ENCODE data around the gene PRDM2. TPM values are rescaled to one million over a fixed set of nuclear protein-coding genes. Genes with fewer than 3 reads are reported as not detected.

PRDM2 gene
- polyA plus RNA-seq, 1 donor (not counting 4 experiments of a cell fraction or from before 2014, with no cell fraction given), result 13.8 TPM

DNA sequence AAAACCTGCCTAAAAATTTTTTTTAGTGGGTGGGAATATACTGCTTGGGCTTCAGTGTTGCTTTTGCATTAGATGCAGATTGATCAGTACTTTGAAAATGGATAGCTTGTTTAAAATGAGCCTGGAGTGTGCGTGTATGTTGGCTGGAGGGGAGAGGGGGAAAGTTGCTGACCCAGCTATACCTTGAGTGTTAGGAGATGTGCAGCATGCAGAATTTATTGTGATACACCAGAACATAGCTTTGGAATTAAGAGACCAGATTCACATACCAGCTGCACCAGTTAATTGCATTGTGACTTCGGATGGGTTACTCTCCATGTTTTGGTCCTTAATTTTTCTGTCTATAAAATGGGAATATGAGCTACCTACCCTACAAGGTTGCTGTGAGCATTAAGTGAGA, 60.4 kb downstream of the PRDM2 start:
- peak; percentile 49 for FAIRE-seq
- Histone ChIP-seq H3K9me1 (ENCODE audit: control insufficient read depth, extremely low read depth, insufficient read depth, low read length) (peaks cover 4% of the 10 kb centered on the region), H3K9ac (ENCODE audit: control insufficient read depth, extremely low read depth, insufficient read depth, low read length) (no peak overlapping the region), H3K36me3 (ENCODE audit: control insufficient read depth in 2 of 2, extremely low read depth in 1 of 2, insufficient read depth in 2 of 2, low read length in 2 of 2) (peaks cover 0 to 1% of the 10 kb centered on the region in 2 experiments), H3K27me3 (ENCODE audit: control insufficient read depth, extremely low read depth, insufficient read depth, low read length) (no peaks in the 10 kb centered on the region), H3K4me2 (ENCODE audit: control insufficient read depth, extremely low read depth, insufficient read depth, low read depth, low read length) (peak overlapping the region; percentile 42), H2AFZ (ENCODE audit: control insufficient read depth, low read length) (no peak overlapping the region), H3K4me1 (ENCODE audit: control insufficient read depth, extremely low read depth, insufficient read depth, low read length) (peaks cover 51% of the 10 kb centered on the region), H3K79me2 (ENCODE audit: control insufficient read depth, insufficient read depth, low read length) (peaks cover 95% of the 10 kb centered on the region), H3K27ac (ENCODE audit: control insufficient read depth, insufficient read depth, low read length) (peak overlapping the region; percentile 11), H3K4me3 (ENCODE audit: control insufficient read depth in 2 of 3, extremely low read depth in 1 of 3, insufficient read depth in 2 of 3, low read depth in 1 of 3, low read length in 3 of 3) (no peak overlapping the region), H4K20me1 (ENCODE audit: control insufficient read depth, extremely low read depth, insufficient read depth, low read length) (peaks cover 10% of the 10 kb centered on the region), H3K9me3 (ENCODE audit: control insufficient read depth, low read depth, low read length) (no peaks in the 10 kb centered on the region)
- dilution Hi-C loops (cut with MboI; ENCODE audit: extremely low pct_ligation_motif_present, low sequenced_read_pairs), result no loop called here
- TF ChIP-seq, protein P1, sequence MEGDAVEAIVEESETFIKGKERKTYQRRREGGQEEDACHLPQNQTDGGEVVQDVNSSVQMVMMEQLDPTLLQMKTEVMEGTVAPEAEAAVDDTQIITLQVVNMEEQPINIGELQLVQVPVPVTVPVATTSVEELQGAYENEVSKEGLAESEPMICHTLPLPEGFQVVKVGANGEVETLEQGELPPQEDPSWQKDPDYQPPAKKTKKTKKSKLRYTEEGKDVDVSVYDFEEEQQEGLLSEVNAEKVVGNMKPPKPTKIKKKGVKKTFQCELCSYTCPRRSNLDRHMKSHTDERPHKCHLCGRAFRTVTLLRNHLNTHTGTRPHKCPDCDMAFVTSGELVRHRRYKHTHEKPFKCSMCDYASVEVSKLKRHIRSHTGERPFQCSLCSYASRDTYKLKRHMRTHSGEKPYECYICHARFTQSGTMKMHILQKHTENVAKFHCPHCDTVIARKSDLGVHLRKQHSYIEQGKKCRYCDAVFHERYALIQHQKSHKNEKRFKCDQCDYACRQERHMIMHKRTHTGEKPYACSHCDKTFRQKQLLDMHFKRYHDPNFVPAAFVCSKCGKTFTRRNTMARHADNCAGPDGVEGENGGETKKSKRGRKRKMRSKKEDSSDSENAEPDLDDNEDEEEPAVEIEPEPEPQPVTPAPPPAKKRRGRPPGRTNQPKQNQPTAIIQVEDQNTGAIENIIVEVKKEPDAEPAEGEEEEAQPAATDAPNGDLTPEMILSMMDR (optimal IDR thresholded peaks at IDR 0.05 in 1 of 3, IDR thresholded peaks at IDR 0.05 in 1 of 3, conservative IDR thresholded peaks at IDR 0.05 in 1 of 3; ENCODE audit: extremely low read depth in 1 of 3, insufficient read depth in 2 of 3, low read length in 3 of 3), result no peak
- no peak for TF ChIP-seq EZH2 (IDR thresholded peaks at IDR 0.05; ENCODE audit: low read length)
- no peak for DNase-seq (ENCODE audit: low read depth, low spot score)

DNA sequence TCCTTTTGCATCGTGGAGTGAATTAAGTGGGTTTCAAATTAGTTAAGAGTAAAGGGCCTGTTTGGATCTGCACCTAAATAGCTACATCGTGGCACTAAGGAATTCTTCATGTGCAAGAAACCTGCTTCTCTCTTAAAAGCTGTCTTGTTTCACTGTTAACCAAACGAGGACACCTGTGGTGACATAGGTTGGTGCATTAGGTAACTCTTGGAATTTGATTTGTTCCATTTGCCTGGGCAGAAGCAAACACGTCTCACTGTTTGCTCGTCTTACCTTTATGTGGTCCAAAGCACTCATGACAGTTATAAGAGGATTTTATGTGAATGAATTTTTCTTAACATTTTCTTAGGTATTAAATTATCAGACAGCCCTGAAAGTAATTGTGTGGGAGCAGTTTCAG, 60.9 kb downstream of the PRDM2 start:
- H3K9me1 ChIP-seq (ENCODE audit: control insufficient read depth, extremely low read depth, insufficient read depth, low read length), result peaks cover 4% of the 10 kb centered on the region
- peaks cover 0 to 1% of the 10 kb centered on the region in 2 experiments for H3K36me3 ChIP-seq (ENCODE audit: control insufficient read depth in 2 of 2, extremely low read depth in 1 of 2, insufficient read depth in 2 of 2, low read length in 2 of 2)
- FAIRE-seq, result peak; percentile 36
- no peak overlapping the region for H3K4me3 ChIP-seq (ENCODE audit: control insufficient read depth in 2 of 3, extremely low read depth in 1 of 3, insufficient read depth in 2 of 3, low read depth in 1 of 3, low read length in 3 of 3)
- H4K20me1 ChIP-seq (ENCODE audit: control insufficient read depth, extremely low read depth, insufficient read depth, low read length), result peaks cover 10% of the 10 kb centered on the region
- TF ChIP-seq, protein P1 (optimal IDR thresholded peaks at IDR 0.05 in 1 of 3, IDR thresholded peaks at IDR 0.05 in 1 of 3, conservative IDR thresholded peaks at IDR 0.05 in 1 of 3; ENCODE audit: extremely low read depth in 1 of 3, insufficient read depth in 2 of 3, low read length in 3 of 3), result no peak
- no peak for TF ChIP-seq EZH2 (IDR thresholded peaks at IDR 0.05; ENCODE audit: low read length)
- dilution Hi-C loops (cut with MboI; ENCODE audit: extremely low pct_ligation_motif_present, low sequenced_read_pairs), result no loop called here
- no peak for DNase-seq (ENCODE audit: low read depth, low spot score)
- H3K4me2 ChIP-seq (ENCODE audit: control insufficient read depth, extremely low read depth, insufficient read depth, low read depth, low read length), result peak overlapping the region; percentile 42
- no peaks in the 10 kb centered on the region for H3K9me3 ChIP-seq (ENCODE audit: control insufficient read depth, low read depth, low read length)
- H2AFZ ChIP-seq (ENCODE audit: control insufficient read depth, low read length), result no peak overlapping the region
- no peak overlapping the region for H3K27ac ChIP-seq (ENCODE audit: control insufficient read depth, insufficient read depth, low read length)
- peaks cover 53% of the 10 kb centered on the region for H3K4me1 ChIP-seq (ENCODE audit: control insufficient read depth, extremely low read depth, insufficient read depth, low read length)
- H3K9ac ChIP-seq (ENCODE audit: control insufficient read depth, extremely low read depth, insufficient read depth, low read length), result no peak overlapping the region
- H3K27me3 ChIP-seq (ENCODE audit: control insufficient read depth, extremely low read depth, insufficient read depth, low read length), result no peaks in the 10 kb centered on the region
- peaks cover 95% of the 10 kb centered on the region for H3K79me2 ChIP-seq (ENCODE audit: control insufficient read depth, insufficient read depth, low read length)

Measured in keratinocyte (primary cell).